ENCODE results near the gene VPS45.

Gene VPS45

DNA sequence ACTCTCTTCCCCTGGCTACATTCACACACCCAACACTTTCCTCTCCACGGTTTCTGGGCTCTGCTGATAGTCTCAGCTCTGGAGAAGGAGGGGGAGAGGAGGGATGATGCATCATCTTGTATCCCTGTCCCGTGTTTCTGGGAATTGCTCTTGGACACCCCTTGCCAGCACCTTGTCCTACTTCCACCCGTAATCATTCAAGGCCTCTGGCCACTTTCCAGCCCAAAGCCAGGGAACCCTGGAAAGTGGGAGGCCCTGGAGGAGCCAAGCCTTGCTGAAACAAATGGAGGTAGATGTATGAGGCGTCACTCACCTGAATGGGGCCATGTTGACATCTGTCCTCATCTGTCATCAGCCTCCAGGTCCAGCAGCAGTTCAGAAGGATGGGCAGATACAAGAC lies 86.6 kb downstream of the VPS45 start:
- no peak for DNase-seq (ENCODE audit: low read depth)
- no peak overlapping the region for H3K4me3 ChIP-seq (ENCODE audit: low read depth, low read length)
- TF ChIP-seq, protein P1, sequence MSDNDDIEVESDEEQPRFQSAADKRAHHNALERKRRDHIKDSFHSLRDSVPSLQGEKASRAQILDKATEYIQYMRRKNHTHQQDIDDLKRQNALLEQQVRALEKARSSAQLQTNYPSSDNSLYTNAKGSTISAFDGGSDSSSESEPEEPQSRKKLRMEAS (IDR thresholded peaks at IDR 0.05; ENCODE audit: low read depth, low read length), result no peak
- TF ChIP-seq CTCF (IDR thresholded peaks at IDR 0.05; ENCODE audit: low read depth, low read length) (no peak), POLR2A (IDR thresholded peaks at IDR 0.05; ENCODE audit: extremely low read depth, insufficient read length) (no peak), MYC (IDR thresholded peaks at IDR 0.05; ENCODE audit: low read depth, low read length) (no peak)

GRCh38 chr1:150155413-150156071 lies 88.0 kb downstream of the VPS45 start:
- H3K4me3 ChIP-seq (ENCODE audit: low read depth, low read length), result no peak overlapping the region
- DNase-seq (ENCODE audit: low read depth), result no peak
- TF ChIP-seq POLR2A (IDR thresholded peaks at IDR 0.05; ENCODE audit: extremely low read depth, insufficient read length), result no peak
- no peak for TF ChIP-seq CTCF (IDR thresholded peaks at IDR 0.05; ENCODE audit: low read depth, low read length)
- no peak for TF ChIP-seq MYC (IDR thresholded peaks at IDR 0.05; ENCODE audit: low read depth, low read length)
- TF ChIP-seq, protein P1 (IDR thresholded peaks at IDR 0.05; ENCODE audit: low read depth, low read length), result no peak

DNA sequence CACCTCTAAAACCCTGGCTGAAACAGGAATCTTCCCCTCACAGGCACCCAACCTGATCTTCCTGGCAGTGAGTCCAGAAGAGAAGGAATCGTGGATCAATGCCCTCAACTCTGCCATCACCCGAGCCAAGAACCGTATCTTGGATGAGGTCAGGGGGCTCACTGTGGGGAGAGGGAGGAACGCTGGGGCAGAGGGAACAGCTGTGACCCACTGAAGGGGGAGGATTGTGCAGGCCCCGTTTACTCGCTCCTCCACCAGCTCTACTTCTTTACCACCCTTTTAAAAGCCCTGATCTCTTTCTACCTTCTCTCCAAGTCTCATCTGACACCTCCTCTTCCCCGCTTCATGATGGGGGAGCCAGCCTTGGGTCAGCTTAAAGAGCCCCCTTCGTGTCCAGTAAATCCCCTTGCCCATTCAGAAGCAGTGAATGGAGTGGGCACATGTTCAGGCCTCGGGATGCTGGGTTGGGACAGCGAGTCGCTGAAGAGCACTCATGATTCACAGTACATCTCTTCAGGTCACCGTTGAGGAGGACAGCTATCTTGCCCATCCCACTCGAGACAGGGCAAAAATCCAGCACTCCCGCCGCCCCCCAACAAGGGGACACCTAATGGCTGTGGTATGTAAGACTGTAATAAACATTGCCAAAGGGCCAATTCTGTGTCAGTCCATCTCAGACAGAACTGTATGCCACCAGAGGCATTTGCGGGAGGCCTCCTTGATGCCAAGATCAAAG lies 89.5 kb downstream of the VPS45 start:
- DNase-seq (ENCODE audit: low read depth), result no peak
- no peak for TF ChIP-seq POLR2A (IDR thresholded peaks at IDR 0.05; ENCODE audit: extremely low read depth, insufficient read length)
- TF ChIP-seq, protein P1 (IDR thresholded peaks at IDR 0.05; ENCODE audit: low read depth, low read length), result no peak
- no peak for TF ChIP-seq CTCF (IDR thresholded peaks at IDR 0.05; ENCODE audit: low read depth, low read length)
- no peak for TF ChIP-seq MYC (IDR thresholded peaks at IDR 0.05; ENCODE audit: low read depth, low read length)
- no peak overlapping the region for H3K4me3 ChIP-seq (ENCODE audit: low read depth, low read length)

DNA sequence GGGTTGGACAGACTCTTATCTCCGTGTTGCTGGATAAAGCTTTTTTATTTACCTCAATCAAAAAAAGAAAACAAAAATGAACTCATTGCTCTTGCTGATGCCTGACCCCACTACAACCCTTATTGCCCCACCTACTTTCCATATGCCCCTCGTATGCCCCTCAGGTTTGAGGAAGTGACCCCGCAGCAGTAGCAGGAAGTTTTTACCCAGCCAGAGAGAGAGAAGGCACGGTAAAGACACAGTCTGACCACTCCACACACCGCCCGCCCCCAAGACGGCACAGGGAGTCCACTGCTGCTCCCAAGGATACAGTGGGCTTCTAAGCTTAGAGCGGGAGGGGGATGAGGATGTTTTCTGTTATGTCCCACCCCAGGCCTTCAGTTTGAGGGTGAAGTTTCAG lies 92.0 kb downstream of the VPS45 start:
- H3K4me3 ChIP-seq (ENCODE audit: low read depth, low read length), result peak overlapping the region; percentile 34

GRCh38 chr1:150160964-150161621 lies 93.5 kb downstream of the VPS45 start:
- DNase-seq (ENCODE audit: low read depth), result no peak
- TF ChIP-seq POLR2A (IDR thresholded peaks at IDR 0.05; ENCODE audit: extremely low read depth, insufficient read length) (no peak), CTCF (IDR thresholded peaks at IDR 0.05; ENCODE audit: low read depth, low read length) (no peak)
- TF ChIP-seq, protein P1 (IDR thresholded peaks at IDR 0.05; ENCODE audit: low read depth, low read length), result no peak
- peak overlapping the region; percentile 9 for H3K4me3 ChIP-seq (ENCODE audit: low read depth, low read length)

More for the DNA sequence above, 92.0 kb downstream of the VPS45 start:
- TF ChIP-seq MYC (IDR thresholded peaks at IDR 0.05; ENCODE audit: low read depth, low read length), result 0 out of 2 replicates have a peak, but pooled peaks have one; percentile 47
- no peak for TF ChIP-seq POLR2A (IDR thresholded peaks at IDR 0.05; ENCODE audit: extremely low read depth, insufficient read length)
- DNase-seq (ENCODE audit: low read depth), result peak; percentile 80

Data from NB4 (cell line).